Naive B cell (primary cell): ENCODE measurements around the gene STXBP6. TPM values are rescaled to one million over a fixed set of nuclear protein-coding genes. Genes with fewer than 3 reads are reported as not detected.

Experiments used
- ATAC-seq, 2 donors: fragments of 150-1000 bp; cut with Tn5 transposase; 2 replicates each; pipeline ENCODE4 v1.10.0; 2021; ENCODE audit warnings: low read depth in 2 of 2, mild to moderate bottlenecking in 2 of 2, moderate library complexity in 2 of 2
- DNase-seq: peaks from one replicate; pipeline ENCODE4 v3.0.0; 2022
- H3K27ac Mint-ChIP-seq, 6 donors: one replicate each; pipeline ENCODE4 v1.8.0; 2020 to 2022; ENCODE audit warnings: mild to moderate bottlenecking in 6 of 6, mixed read lengths in 6 of 6, moderate library complexity in 5 of 6, inconsistent platforms in 2 of 6
- H3K27me3 Mint-ChIP-seq, 3 donors: one replicate each; pipeline ENCODE4 v1.8.0; 2021 to 2022; ENCODE audit warnings: mixed read lengths in 3 of 3, mild to moderate bottlenecking in 1 of 3
- H3K36me3 Mint-ChIP-seq, 2 donors: one replicate each; pipeline ENCODE4 v1.8.0; 2020 to 2022; ENCODE audit warnings: mixed read lengths in 2 of 2, inconsistent platforms in 1 of 2, mild to moderate bottlenecking in 1 of 2
- H3K4me1 Mint-ChIP-seq, 3 donors: one replicate each; pipeline ENCODE4 v1.8.0; 2020 to 2022; ENCODE audit warnings: mixed read lengths in 3 of 3, inconsistent platforms in 1 of 3, mild to moderate bottlenecking in 1 of 3, moderate library complexity in 1 of 3
- H3K4me3 Mint-ChIP-seq, 8 donors: one replicate each; pipeline ENCODE4 v1.8.0; 2020 to 2022; ENCODE audit warnings: mild to moderate bottlenecking in 8 of 8, mixed read lengths in 8 of 8, moderate library complexity in 8 of 8, inconsistent platforms in 2 of 8
- H3K9me3 Mint-ChIP-seq, 7 donors: one replicate each; pipeline ENCODE4 v1.8.0; 2020 to 2022; ENCODE audit warnings: mixed read lengths in 7 of 7, mild to moderate bottlenecking in 5 of 7, inconsistent platforms in 2 of 7, moderate library complexity in 1 of 7
- polyA plus RNA-seq, 6 donors: library from polyadenylated mRNA; unstranded; fragments of 300-500 nt; fragmentation: Illumina TruSeq; gene quantifications; one replicate each; pipeline ENCODE4 v1.2.3, GENCODE V29; 2021; ENCODE audit warnings: low read depth in 6 of 6

STXBP6 gene
- polyA plus RNA-seq, 6 donors from 2014 or later, result not detected

DNA sequence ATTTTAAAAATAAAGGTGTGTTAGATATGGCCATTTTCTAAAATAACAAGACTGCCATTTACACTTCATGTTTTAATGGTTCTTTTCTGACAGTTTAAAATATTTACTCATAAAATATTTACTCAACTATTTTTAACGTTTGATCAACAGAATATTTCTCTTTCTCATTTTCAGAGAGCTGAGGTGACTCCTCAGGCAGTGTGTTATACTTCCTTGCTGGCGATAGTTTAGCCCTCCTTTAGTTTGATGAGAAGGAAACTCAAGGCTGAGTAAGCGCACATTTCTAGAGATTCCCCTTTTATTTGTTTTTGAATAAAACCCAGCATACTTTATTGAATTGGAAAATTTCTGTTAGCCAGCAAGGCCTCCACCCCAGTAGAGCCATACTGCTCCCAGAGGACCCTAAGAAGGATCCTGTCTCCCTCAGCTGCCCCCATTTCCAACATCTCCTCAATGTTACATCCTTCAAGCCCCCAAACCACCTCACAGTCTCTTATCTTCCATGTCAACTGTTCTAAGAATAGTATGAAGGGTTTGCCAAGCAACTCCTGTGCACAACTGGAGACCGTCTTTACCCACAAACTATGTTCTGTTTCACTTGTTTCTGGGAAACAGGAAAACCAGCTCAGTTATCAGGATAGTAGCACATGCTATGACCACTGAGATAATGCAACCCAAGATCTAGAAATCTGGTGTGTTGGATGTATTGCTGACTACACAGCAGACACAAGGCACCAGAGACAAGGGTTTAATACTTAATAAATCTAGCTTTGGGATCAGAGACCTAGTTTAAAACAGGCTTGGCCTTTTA lies 129.5 kb downstream of the STXBP6 start:
- no peaks in the 10 kb centered on the region for H3K4me1 Mint-ChIP-seq
- H3K9me3 Mint-ChIP-seq, result peaks cover 0 to 4% (median 0%) of the 10 kb centered on the region in 7 donors
- no peak for ATAC-seq
- H3K36me3 Mint-ChIP-seq, result no peaks in the 10 kb centered on the region
- no peak overlapping the region for H3K4me3 Mint-ChIP-seq
- no peak overlapping the region for H3K27ac Mint-ChIP-seq
- H3K27me3 Mint-ChIP-seq, result peaks cover 12 to 29% (median 17%) of the 10 kb centered on the region in 3 donors
- no peak for DNase-seq

DNA sequence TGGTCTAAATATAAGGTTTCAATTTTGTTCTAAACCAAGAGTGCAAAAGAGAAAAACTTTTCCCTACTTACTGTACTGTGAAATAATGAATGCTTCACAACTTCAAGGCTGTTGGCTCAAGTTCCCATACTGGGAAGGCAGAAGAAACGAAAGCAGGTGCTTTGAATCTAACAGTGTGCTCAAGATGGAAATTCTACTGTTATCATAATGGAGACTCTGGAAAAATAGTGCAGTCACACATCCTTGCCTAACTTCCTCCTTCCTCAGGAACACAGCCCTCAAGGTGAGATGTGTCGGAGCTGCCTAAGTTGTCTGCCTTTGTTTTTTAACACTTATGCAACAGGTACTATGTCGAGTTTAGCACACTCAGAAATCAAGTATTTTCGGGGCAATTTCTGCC lies 131.1 kb downstream of the STXBP6 start:
- H3K27me3 Mint-ChIP-seq, result peaks cover 16 to 29% (median 22%) of the 10 kb centered on the region in 3 donors
- H3K4me3 Mint-ChIP-seq, result no peak overlapping the region

DNA sequence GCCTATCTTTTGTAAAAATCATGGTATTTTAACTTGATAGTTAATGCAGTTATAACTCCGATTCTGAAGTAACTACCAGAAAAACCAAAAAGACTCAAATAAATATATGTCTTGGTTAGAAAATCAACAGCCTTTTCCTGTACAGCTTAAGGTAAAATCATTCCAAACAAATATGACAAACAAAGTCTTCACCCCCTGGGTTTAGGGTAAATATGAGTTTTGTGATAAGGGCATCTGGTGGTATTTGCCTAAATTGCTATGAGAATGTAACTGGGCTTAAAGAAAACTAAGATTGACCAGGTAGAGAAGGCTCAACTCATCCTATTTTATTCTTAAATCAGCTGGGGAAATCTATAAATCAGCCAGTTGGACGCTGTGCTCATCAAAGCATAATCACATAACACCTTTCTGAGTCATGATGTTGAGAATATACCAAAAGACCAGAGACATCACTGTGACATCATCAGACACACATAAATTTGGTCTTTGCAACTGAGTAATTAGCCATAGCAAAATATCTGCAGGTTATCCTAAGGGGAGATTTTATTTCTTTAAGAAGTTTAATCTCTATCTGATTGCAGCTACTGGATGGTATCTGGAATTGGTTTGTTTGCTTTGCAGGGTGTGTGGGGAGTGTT lies 133.9 kb downstream of the STXBP6 start:
- no peaks in the 10 kb centered on the region for H3K36me3 Mint-ChIP-seq
- DNase-seq, result no peak

More for the DNA sequence above, 131.1 kb downstream of the STXBP6 start:
- DNase-seq, result no peak
- Mint-ChIP-seq H3K27ac (no peak overlapping the region), H3K36me3 (no peaks in the 10 kb centered on the region), H3K4me1 (no peaks in the 10 kb centered on the region), H3K9me3 (peaks cover 0 to 4% (median 0%) of the 10 kb centered on the region in 7 donors)
- no peak for ATAC-seq

DNA sequence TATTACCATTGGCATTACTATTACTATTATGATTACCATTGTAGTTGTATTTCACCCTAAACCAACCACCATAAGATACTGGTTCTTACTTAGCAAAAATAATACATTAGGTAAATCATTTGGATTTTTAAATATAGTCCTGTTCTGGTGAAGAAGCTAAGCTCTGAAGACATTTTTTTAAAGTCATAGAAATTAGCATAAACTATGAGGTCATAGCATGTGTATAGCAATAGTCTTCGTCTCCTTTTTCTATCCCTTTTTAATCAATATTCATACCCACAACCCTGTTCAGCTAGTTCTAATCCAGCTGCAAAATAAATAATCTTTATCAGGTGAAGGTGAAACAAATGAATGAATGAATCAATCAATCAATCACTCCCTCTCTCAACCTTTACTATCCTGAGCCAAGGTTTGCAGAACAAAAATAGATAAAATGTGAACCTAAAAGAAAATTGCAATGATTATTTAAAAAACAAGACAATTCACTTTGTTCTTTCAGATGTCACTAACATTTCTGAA lies 134.5 kb downstream of the STXBP6 start:
- no peak overlapping the region for H3K4me3 Mint-ChIP-seq
- peaks cover 19 to 28% (median 25%) of the 10 kb centered on the region in 3 donors for H3K27me3 Mint-ChIP-seq
- H3K4me1 Mint-ChIP-seq, result no peaks in the 10 kb centered on the region

More for the DNA sequence above, 133.9 kb downstream of the STXBP6 start:
- no peaks in the 10 kb centered on the region for H3K4me1 Mint-ChIP-seq
- no peak overlapping the region for H3K4me3 Mint-ChIP-seq
- no peak overlapping the region for H3K27ac Mint-ChIP-seq
- H3K9me3 Mint-ChIP-seq, result no peaks in the 10 kb centered on the region
- no peak for ATAC-seq
- peaks cover 19 to 25% (median 23%) of the 10 kb centered on the region in 3 donors for H3K27me3 Mint-ChIP-seq

GRCh38 chr14:24913746-24914145 lies 136.2 kb downstream of the STXBP6 start:
- ATAC-seq (no peak), DNase-seq (no peak)
- H3K4me3 Mint-ChIP-seq, result no peak overlapping the region
- H3K27ac Mint-ChIP-seq, result no peak overlapping the region
- peaks cover 0 to 2% (median 0%) of the 10 kb centered on the region in 7 donors for H3K9me3 Mint-ChIP-seq
- H3K36me3 Mint-ChIP-seq, result no peaks in the 10 kb centered on the region
- no peaks in the 10 kb centered on the region for H3K4me1 Mint-ChIP-seq
- H3K27me3 Mint-ChIP-seq, result peaks cover 26 to 30% (median 28%) of the 10 kb centered on the region in 3 donors

More for the DNA sequence above, 134.5 kb downstream of the STXBP6 start:
- no peak for ATAC-seq
- H3K9me3 Mint-ChIP-seq, result no peaks in the 10 kb centered on the region
- H3K27ac Mint-ChIP-seq, result no peak overlapping the region
- H3K36me3 Mint-ChIP-seq, result no peaks in the 10 kb centered on the region
- no peak for DNase-seq

- DNase-seq (no peak), ATAC-seq (no peak)
- Mint-ChIP-seq H3K4me1 (no peaks in the 10 kb centered on the region), H3K27ac (no peak overlapping the region), H3K4me3 (no peak overlapping the region), H3K36me3 (no peaks in the 10 kb centered on the region), H3K27me3 (peaks cover 26 to 35% (median 29%) of the 10 kb centered on the region in 3 donors), H3K9me3 (peaks cover 0 to 2% (median 0%) of the 10 kb centered on the region in 7 donors)
Observed at GRCh38 chr14:24913021-24913420, 136.9 kb downstream of the STXBP6 start.

DNA sequence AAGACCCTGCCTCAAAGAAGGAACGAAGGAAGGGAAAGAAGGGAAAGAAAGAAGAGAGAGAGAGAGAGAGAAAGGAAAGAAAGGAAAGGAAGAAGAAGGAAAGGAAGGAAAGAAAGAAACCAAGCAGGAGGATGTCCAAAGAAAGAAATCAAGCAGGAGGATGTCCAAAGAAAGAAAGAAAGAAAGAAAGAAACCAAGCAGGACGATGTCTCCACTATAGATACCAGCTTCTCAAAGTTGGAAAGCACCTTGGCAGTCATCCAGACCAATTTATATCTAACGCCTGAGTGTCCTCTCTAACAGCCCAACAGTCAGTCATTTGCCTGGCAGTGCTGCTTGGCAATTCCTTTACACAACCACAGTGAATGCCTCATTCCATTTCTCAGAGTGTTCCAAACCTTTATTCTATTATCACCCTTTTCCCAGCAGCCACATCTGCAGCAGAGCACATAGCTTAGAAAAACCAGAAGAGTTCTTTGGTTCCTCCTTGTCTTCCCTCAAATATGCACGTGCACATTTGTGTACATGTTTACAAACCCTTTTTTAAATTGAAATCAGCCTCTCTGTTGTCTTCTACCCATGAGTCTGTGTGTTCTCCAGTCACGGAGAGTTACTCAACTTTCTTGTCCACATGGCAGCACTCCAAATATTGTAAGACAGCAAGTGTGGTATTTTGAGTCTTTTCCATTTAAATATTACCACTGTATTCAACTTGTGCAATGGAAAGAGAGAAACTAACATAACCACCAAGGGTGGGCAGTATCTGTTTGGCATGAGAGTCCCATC lies 138.4 kb downstream of the STXBP6 start:
- no peaks in the 10 kb centered on the region for H3K36me3 Mint-ChIP-seq
- no peaks in the 10 kb centered on the region for H3K4me1 Mint-ChIP-seq
- ATAC-seq, result no peak
- peak overlapping the region in 1 of 8 donors; percentile 70 for H3K4me3 Mint-ChIP-seq
- no peak for DNase-seq
- peaks cover 16 to 33% (median 32%) of the 10 kb centered on the region in 3 donors for H3K27me3 Mint-ChIP-seq
- no peak overlapping the region for H3K27ac Mint-ChIP-seq
- H3K9me3 Mint-ChIP-seq, result peaks cover 0 to 2% (median 0%) of the 10 kb centered on the region in 7 donors

DNA sequence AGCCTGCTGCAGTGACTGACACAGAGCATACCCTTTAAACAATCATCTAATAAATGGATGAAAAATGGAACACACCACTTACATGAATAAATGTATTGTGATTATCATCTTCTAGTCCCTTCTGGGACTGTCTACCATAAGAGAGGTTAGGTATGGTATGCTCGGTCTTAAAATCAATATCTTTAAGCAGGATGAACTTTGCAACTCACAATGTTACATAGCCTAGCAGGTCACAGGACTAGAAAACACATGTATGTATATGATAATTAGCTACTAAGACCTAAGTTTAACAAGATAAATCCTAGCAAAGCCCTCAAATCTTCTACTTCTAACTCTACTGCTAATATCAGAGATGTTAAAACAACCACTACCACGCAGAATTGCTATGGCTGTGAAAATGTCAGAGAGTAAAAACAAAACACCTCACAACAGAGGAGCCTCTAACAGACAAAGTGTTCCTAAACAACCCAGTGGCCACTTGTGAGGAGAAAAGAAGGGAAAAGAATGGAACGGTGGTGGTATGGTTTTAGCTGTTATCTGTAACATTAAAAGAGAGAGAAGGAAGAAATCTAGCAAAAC lies 139.4 kb downstream of the STXBP6 start:
- no peaks in the 10 kb centered on the region for H3K4me1 Mint-ChIP-seq
- ATAC-seq, result no peak
- no peak overlapping the region for H3K4me3 Mint-ChIP-seq
- DNase-seq, result no peak
- peaks cover 0 to 2% (median 0%) of the 10 kb centered on the region in 7 donors for H3K9me3 Mint-ChIP-seq
- no peaks in the 10 kb centered on the region for H3K36me3 Mint-ChIP-seq
- no peak overlapping the region for H3K27ac Mint-ChIP-seq
- H3K27me3 Mint-ChIP-seq, result peaks cover 11 to 32% (median 29%) of the 10 kb centered on the region in 3 donors

DNA sequence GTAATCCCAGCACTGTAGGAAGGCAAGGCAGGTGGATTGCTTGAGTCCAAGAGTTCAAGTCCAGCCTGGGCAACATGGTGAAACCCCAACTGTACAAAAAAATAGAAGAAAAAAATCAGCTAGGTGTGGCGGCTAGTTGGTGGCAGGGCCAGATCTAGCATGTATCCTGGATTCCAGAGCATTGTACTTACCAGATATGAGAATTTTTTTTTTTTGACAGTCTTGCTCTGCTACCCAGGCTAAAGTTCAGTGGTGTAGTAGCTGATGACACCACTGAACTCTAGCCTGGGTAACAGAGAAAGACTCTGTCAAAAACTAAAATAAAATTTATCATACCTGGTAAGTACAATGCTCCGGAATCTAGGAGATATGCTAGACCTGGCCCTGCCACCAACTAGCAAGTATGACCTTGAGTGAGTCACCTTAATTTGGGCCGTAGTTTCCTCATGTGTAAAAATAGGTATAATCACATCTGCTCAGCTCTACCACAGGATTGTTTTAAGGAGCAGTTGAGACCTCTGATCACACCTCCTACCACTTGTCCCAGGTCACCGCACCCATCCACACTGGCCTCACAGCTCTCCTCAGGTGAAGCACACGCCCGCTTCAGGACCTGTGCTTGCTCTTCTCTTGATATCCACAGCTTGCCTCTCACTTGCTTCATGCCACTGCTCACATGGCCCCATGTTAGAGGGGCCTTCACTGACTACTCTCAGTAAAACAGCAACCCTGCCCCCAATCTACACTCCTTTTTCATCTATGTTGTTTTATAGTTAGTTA lies 140.2 kb downstream of the STXBP6 start:
- peaks cover 0 to 2% (median 0%) of the 10 kb centered on the region in 7 donors for H3K9me3 Mint-ChIP-seq
- no peak overlapping the region for H3K4me3 Mint-ChIP-seq
- ATAC-seq (no peak), DNase-seq (no peak)
- no peaks in the 10 kb centered on the region for H3K4me1 Mint-ChIP-seq
- peak overlapping the region in 1 of 6 donors; percentile 31 for H3K27ac Mint-ChIP-seq
- no peaks in the 10 kb centered on the region for H3K36me3 Mint-ChIP-seq
- peaks cover 10 to 32% (median 28%) of the 10 kb centered on the region in 3 donors for H3K27me3 Mint-ChIP-seq

DNA sequence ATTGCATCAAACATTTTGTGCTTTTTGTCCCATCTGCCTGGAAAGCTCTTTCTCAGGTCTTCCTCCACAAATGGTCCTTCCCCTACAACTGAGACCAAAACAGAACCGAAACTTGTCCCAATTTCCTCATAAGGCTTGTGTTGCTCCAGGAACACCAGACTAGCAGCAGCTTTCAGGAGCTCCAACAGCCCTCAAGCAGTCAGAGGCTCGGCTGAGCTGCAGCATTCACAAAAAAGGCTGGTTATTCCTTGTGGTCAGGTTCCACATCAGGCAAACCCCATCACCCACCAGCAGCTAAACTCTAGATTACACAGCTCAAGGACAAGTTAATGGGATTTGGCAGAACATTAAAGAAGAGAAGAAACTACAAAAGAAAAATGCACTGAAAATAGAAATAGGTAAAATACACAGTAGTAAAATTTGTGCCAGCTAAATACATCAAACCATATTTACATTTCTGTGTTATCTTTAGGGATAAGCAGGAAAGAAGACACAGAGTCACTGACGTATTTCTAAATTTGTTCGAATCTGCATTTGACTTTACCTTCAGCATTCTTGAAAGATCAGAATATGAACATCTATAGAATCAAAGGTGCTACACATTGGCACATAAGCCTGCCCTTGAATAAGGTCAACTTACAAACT lies 141.2 kb downstream of the STXBP6 start:
- DNase-seq (no peak), ATAC-seq (no peak)
- Mint-ChIP-seq H3K27ac (no peak overlapping the region), H3K4me3 (no peak overlapping the region), H3K9me3 (peaks cover 0 to 2% (median 0%) of the 10 kb centered on the region in 7 donors), H3K36me3 (no peaks in the 10 kb centered on the region), H3K27me3 (peaks cover 6 to 32% (median 25%) of the 10 kb centered on the region in 3 donors), H3K4me1 (no peaks in the 10 kb centered on the region)

DNA sequence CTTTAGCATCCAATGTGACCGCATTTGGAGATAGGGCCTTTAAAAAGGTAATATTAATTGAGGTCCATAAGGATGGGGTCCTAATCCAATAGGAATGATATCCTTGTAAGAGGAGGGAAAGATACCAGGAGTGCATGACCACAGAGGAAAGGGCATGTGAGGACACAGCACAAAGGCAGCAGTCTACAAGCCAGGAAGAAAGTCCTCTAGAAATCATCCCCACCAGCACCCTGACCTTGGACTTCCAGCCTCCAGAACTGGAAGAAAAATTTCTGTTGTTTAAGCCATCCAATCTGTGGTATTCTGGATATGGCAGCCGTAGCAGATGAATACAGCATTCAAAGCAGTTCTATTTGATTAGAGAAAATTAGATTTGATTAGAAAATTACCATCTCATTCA lies 145.4 kb downstream of the STXBP6 start:
- Mint-ChIP-seq H3K27me3 (peaks cover 0 to 9% (median 7%) of the 10 kb centered on the region in 3 donors), H3K4me1 (no peaks in the 10 kb centered on the region), H3K9me3 (no peaks in the 10 kb centered on the region), H3K4me3 (no peak overlapping the region), H3K27ac (no peak overlapping the region), H3K36me3 (no peaks in the 10 kb centered on the region)
- ATAC-seq, result no peak
- DNase-seq, result no peak

- Mint-ChIP-seq H3K36me3 (no peaks in the 10 kb centered on the region), H3K9me3 (no peaks in the 10 kb centered on the region), H3K27ac (no peak overlapping the region), H3K4me1 (no peaks in the 10 kb centered on the region), H3K27me3 (peaks cover 0 to 7% (median 7%) of the 10 kb centered on the region in 3 donors), H3K4me3 (no peak overlapping the region)
- no peak for ATAC-seq
- no peak for DNase-seq
Observed at GRCh38 chr14:24903337-24903736, 146.6 kb downstream of the STXBP6 start.
